AG10803 (cell line): ENCODE results near the gene MESP1.

Experiments
- DNase-seq: peaks from one replicate; pipeline ENCODE4 v3.0.0; 2010; ENCODE audit warnings: low read depth
- H3K4me3 ChIP-seq: 2 replicates; pipeline ENCODE4 v1.5.1; 2011; ENCODE audit warnings: mild to moderate bottlenecking, low read length, control low read depth
- TF ChIP-seq, protein P1 (sequence below): conservative IDR thresholded peaks from 2 replicates; pipeline ENCODE4 v1.5.1; 2011; ENCODE audit warnings: mild to moderate bottlenecking, low read length, control low read depth, inconsistent platforms

MESP1 gene

DNA sequence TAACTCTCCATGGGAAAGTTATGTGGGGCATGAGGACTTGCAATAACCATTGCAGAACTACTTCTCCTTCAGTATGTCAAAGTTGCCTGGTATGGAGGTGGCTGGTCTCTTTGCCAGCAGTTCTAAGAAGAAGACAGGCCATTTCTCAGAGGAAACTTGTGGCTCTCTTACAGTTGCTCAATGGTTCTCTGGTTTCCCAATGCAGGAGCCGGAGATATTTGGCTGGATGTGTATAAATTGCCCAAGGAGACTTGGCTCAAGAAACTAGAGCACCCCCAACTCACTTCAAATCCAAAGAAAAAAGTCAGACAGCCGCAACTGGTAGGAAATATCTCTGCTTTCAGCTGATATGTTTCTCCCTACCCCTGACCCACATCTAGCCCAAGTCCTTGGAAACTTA lies 36.3 kb downstream of the MESP1 start:
- TF ChIP-seq, protein P1, sequence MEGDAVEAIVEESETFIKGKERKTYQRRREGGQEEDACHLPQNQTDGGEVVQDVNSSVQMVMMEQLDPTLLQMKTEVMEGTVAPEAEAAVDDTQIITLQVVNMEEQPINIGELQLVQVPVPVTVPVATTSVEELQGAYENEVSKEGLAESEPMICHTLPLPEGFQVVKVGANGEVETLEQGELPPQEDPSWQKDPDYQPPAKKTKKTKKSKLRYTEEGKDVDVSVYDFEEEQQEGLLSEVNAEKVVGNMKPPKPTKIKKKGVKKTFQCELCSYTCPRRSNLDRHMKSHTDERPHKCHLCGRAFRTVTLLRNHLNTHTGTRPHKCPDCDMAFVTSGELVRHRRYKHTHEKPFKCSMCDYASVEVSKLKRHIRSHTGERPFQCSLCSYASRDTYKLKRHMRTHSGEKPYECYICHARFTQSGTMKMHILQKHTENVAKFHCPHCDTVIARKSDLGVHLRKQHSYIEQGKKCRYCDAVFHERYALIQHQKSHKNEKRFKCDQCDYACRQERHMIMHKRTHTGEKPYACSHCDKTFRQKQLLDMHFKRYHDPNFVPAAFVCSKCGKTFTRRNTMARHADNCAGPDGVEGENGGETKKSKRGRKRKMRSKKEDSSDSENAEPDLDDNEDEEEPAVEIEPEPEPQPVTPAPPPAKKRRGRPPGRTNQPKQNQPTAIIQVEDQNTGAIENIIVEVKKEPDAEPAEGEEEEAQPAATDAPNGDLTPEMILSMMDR = no peak
- peak; percentile 38 for DNase-seq
- no peak overlapping the region for H3K4me3 ChIP-seq

DNA sequence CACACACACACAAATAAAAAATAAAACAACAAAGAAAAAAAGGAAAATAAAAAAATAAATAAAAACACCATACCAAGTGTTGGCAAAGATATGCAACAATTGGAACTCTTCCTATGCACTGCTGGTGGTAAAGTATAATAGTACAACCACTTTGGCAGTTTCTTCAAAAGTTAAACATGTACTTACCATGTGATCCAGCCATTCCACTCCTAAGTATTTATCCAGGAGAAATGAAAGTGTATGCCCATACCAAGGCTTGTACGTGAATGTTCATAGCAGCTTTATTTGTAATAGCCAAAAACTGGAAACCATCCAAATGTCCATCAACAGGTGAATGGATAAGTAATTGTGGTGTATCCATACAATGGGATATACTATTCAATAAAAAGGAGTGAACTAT lies 43.5 kb downstream of the MESP1 start:
- no peak for DNase-seq
- no peak overlapping the region for H3K4me3 ChIP-seq
- TF ChIP-seq, protein P1 = no peak

DNA sequence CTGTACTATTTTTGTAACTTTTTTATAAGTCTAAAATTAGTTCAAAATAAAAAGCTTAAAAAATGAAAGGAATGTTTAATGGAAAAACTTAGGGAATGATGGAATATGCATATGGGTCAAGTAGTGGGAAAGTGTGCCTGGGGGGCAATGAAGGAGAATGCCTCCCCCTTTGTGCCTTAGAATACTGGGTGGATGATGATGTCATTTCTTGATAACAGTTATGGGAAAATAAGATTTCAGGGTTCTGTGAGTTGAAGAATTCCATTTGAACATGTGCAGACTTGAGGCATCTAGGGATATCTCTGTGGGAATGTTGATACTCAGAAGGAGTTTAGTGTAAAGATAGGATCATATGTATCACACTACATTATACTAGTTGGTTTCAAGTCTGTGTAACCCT lies 46.6 kb downstream of the MESP1 start:
- DNase-seq = no peak
- TF ChIP-seq, protein P1 = no peak
- H3K4me3 ChIP-seq = no peak overlapping the region
